MCF 10A (cell line): ENCODE measurements around the gene VEZT. TPM values are rescaled to one million over a fixed set of nuclear protein-coding genes. Genes with fewer than 3 reads are reported as not detected.

ENCODE experiments used
- BruUV-seq: library from RNA; stranded (reverse); fragments of 400-500 nt; replicated peaks from 2 replicates; lab custom pipeline; 2021; lab: Mats Ljungman, UMichigan
- CTCF ChIA-PET: fragments of 300-600 bp; sonication (Branson Sonifier 250); formaldehyde crosslinking; extraction: SDS; loops from one replicate; lab custom pipeline; 2021; ENCODE audit warnings: antibody characterized with exemption, inconsistent platforms; lab: Yijun Ruan, JAX
- POLR2A ChIA-PET: fragments of 300-600, 350-650 bp; sonication (Branson Sonifier 250); formaldehyde crosslinking; extraction: SDS; loops from one replicate; lab custom pipeline; 2020; ENCODE audit warnings: antibody characterized with exemption, inconsistent platforms; lab: Yijun Ruan, JAX
- DNase-seq: peaks from one replicate; pipeline ENCODE4 v3.0.0-alpha.2; 2018; ENCODE audit not compliant: unreplicated experiment
- H3K27ac Mint-ChIP-seq: one replicate; pipeline ENCODE4 v1.8.0; 2022; ENCODE audit warnings: mild to moderate bottlenecking, low read depth, mixed read lengths; ENCODE audit not compliant: unreplicated experiment
- H3K27me3 Mint-ChIP-seq: one replicate; pipeline ENCODE4 v1.8.0; 2022; ENCODE audit warnings: mixed read lengths; ENCODE audit not compliant: insufficient read depth, unreplicated experiment
- H3K36me3 Mint-ChIP-seq: one replicate; pipeline ENCODE4 v1.8.0; 2022; ENCODE audit warnings: mild to moderate bottlenecking, moderate library complexity, mixed read lengths; ENCODE audit not compliant: insufficient read depth, unreplicated experiment
- H3K4me1 Mint-ChIP-seq: one replicate; pipeline ENCODE4 v1.8.0; 2022; ENCODE audit warnings: mixed read lengths; ENCODE audit not compliant: insufficient read depth, unreplicated experiment
- H3K4me3 Mint-ChIP-seq: one replicate; pipeline ENCODE4 v1.8.0; 2022; ENCODE audit warnings: mild to moderate bottlenecking, moderate library complexity, mixed read lengths; ENCODE audit not compliant: unreplicated experiment
- H3K9me3 Mint-ChIP-seq: one replicate; pipeline ENCODE4 v1.8.0; 2022; ENCODE audit warnings: mixed read lengths; ENCODE audit not compliant: unreplicated experiment
- CTCF ChIP-seq: fragments of 200-600 bp; IDR thresholded peaks from one replicate; pipeline ENCODE4 v1.8.0; 2022; ENCODE audit warnings: antibody characterized with exemption, mild to moderate bottlenecking; ENCODE audit not compliant: unreplicated experiment
- intact Hi-C: fragments of 100-400 bp; cut with micrococcal nuclease; formaldehyde crosslinking; loops from 2 replicates; pipeline ENCODE4 v1.14.1; 2022
- total RNA-seq: library from RNA; stranded (reverse); gene quantifications from 2 replicates; pipeline ENCODE4 v1.2.3, GENCODE V29; 2022

VEZT gene
- total RNA-seq, 1 experiment from 2014 or later: 107 TPM

GRCh38 chr12:95224202-95225170, 6.9 kb downstream of the VEZT start:
- POLR2A ChIA-PET: interaction anchor here (0.6 to 21.4 kb wide), 9 partner anchors 10 to 250 kb away, joined by 3 to 1056 read pairs (median 4); partner anchors contain the start of gene METAP2
- BruUV-seq: no TSS peak
- peaks cover 27% of the 10 kb centered on the region for H3K4me1 Mint-ChIP-seq
- DNase-seq: peak; percentile 37
- peak overlapping the region; percentile 73 for H3K27ac Mint-ChIP-seq
- no peak for TF ChIP-seq CTCF
- H3K4me3 Mint-ChIP-seq: no peak overlapping the region
- H3K27me3 Mint-ChIP-seq: no peaks in the 10 kb centered on the region
- H3K9me3 Mint-ChIP-seq: no peaks in the 10 kb centered on the region
- H3K36me3 Mint-ChIP-seq: peaks cover 30% of the 10 kb centered on the region
- intact Hi-C loops: no loop called here
- CTCF ChIA-PET: interaction anchor here (0.8 to 1.6 kb wide), 4 partner anchors 21 to 107 kb away, joined by 3 to 10 read pairs (median 3); no protein-coding TSS in a partner anchor

GRCh38 chr12:95225645-95226212, 8.1 kb downstream of the VEZT start:
- no peak for DNase-seq
- Mint-ChIP-seq H3K4me3 (no peak overlapping the region), H3K27ac (no peak overlapping the region), H3K4me1 (peaks cover 21% of the 10 kb centered on the region), H3K9me3 (no peaks in the 10 kb centered on the region), H3K36me3 (peaks cover 30% of the 10 kb centered on the region), H3K27me3 (no peaks in the 10 kb centered on the region)
- intact Hi-C loops: no loop called here
- POLR2A ChIA-PET: interaction anchor here (0.6 to 21.4 kb wide), 6 partner anchors 8 to 307 kb away, joined by 3 to 1056 read pairs (median 6); partner anchors contain the start of genes FGD6, METAP2 and VEZT
- CTCF ChIA-PET: interaction anchor here (0.6 to 1.6 kb wide), 5 partner anchors 19 to 1059 kb away, joined by 3 to 10 read pairs (median 6); no protein-coding TSS in a partner anchor
- BruUV-seq: no TSS peak
- no peak for TF ChIP-seq CTCF

GRCh38 chr12:95227818-95228356, 10.3 kb downstream of the VEZT start:
- no TSS peak for BruUV-seq

More at GRCh38 chr12:95227818-95228356, 10.3 kb downstream of the VEZT start:
- Mint-ChIP-seq H3K9me3 (no peaks in the 10 kb centered on the region), H3K27me3 (no peaks in the 10 kb centered on the region), H3K27ac (no peak overlapping the region), H3K36me3 (peaks cover 30% of the 10 kb centered on the region), H3K4me3 (no peak overlapping the region), H3K4me1 (peaks cover 26% of the 10 kb centered on the region)
- TF ChIP-seq CTCF: no peak
- intact Hi-C loops: no loop called here
- CTCF ChIA-PET: interaction anchor here (0.5 kb wide), 1 partner anchor 34 kb away, joined by 3 read pairs; no protein-coding TSS in a partner anchor
- no peak for DNase-seq
- POLR2A ChIA-PET: interaction anchor here (0.7 to 21.4 kb wide), 4 partner anchors 9 to 129 kb away, joined by 3 to 1056 read pairs (median 32); partner anchors contain the start of genes FGD6 and VEZT
